B cell (primary cell): ENCODE measurements around the gene STPG1. TPM values are rescaled to one million over a fixed set of nuclear protein-coding genes. Genes with fewer than 3 reads are reported as not detected.
A peak's percentile ranks its signal among the peaks of the same experiment; 100 is the strongest.

Experiments
- ATAC-seq: fragments of 200-7000 bp; cut with Tn5 transposase; one replicate; pipeline ENCODE4 v1.10.0; 2021; ENCODE audit warnings: low read depth, mild to moderate bottlenecking, moderate number of reproducible peaks, moderate library complexity
- CTCF ChIA-PET: fragments of 350-600 bp; sonication (Branson Sonifier 250); formaldehyde crosslinking; loops from one replicate; lab custom pipeline; 2021; ENCODE audit warnings: antibody characterized with exemption, inconsistent platforms; lab: Charles Lee
- POLR2A ChIA-PET: fragments of 350-600 bp; sonication (Branson Sonifier 250); formaldehyde crosslinking; loops from one replicate; lab custom pipeline; 2021; ENCODE audit warnings: antibody characterized with exemption; lab: Charles Lee
- DNase-seq: peaks from one replicate; pipeline ENCODE4 v3.0.0; 2013
- H2AFZ ChIP-seq: 2 replicates; pipeline ENCODE4 v1.6.1; 2012; ENCODE audit warnings: mild to moderate bottlenecking, low read depth, low read length; ENCODE audit not compliant: insufficient read depth, poor library complexity, severe bottlenecking
- H3K27ac ChIP-seq, 2 donors: 1 replicate in 1 of 2; 2 replicates in 1 of 2; pipeline ENCODE4 v1.5.1; 2012 to 2013; ENCODE audit warnings: low read length in 2 of 2, mild to moderate bottlenecking in 2 of 2, moderate library complexity in 1 of 2
- H3K27me3 ChIP-seq, 4 experiments: fragments of 200-600 bp in 1 of 4; sonication (generic) in 1 of 4; replicated peaks in 1 of 4; 1 replicate in 2 of 4; 2 replicates in 2 of 4; pipeline versions ENCODE4 v1.6.1 to v1.7.0; 2013 to 2016; ENCODE audit warnings: low read length in 3 of 4, mild to moderate bottlenecking in 2 of 4, mixed read lengths in 1 of 4, moderate library complexity in 1 of 4; ENCODE audit not compliant: insufficient read depth in 4 of 4, control insufficient read depth in 3 of 4; ENCODE audit errors: control extremely low read depth in 1 of 4
- H3K36me3 ChIP-seq, 2 experiments: replicated peaks in 1 of 2; 1 replicate in 1 of 2; 2 replicates in 1 of 2; pipeline versions ENCODE4 v1.6.1 to v1.7.1; 2013; ENCODE audit warnings: low read length in 1 of 2; ENCODE audit not compliant: insufficient read depth in 2 of 2, control insufficient read depth in 1 of 2; ENCODE audit errors: control extremely low read depth in 1 of 2, extremely low read depth in 1 of 2
- H3K4me1 ChIP-seq, 2 donors: fragments of 200-600 bp in 1 of 2; sonication (generic) in 1 of 2; 1 replicate in 1 of 2; 2 replicates in 1 of 2; pipeline versions ENCODE4 v1.5.1 to v1.6.1; 2013 to 2017; ENCODE audit warnings: low read length in 2 of 2; ENCODE audit not compliant: control insufficient read depth in 2 of 2, insufficient read depth in 2 of 2
- H3K4me2 ChIP-seq: replicated peaks from 2 replicates; pipeline ENCODE3; 2012; ENCODE audit warnings: mild to moderate bottlenecking, low read depth, low read length; ENCODE audit not compliant: poor library complexity, severe bottlenecking
- H3K4me3 ChIP-seq, 5 experiments: fragments of 200-600 bp in 1 of 5; sonication (generic) in 1 of 5; 1 replicate in 3 of 5; 2 replicates in 2 of 5; pipeline versions ENCODE4 v1.5.1 to v1.7.0; 2011 to 2016; ENCODE audit warnings: low read length in 4 of 5, mild to moderate bottlenecking in 4 of 5, low read depth in 2 of 5, control low read depth in 1 of 5, moderate library complexity in 1 of 5; ENCODE audit not compliant: insufficient read depth in 1 of 5; ENCODE audit errors: control extremely low read depth in 1 of 5, extremely low read depth in 1 of 5
- H3K79me2 ChIP-seq: fragments of 200-600 bp; sonication (generic); one replicate; pipeline ENCODE4 v1.6.0; 2016; ENCODE audit warnings: low read length; ENCODE audit not compliant: control insufficient read depth, insufficient read depth
- H3K9ac ChIP-seq: fragments of 200-600 bp; sonication (generic); 2 replicates; pipeline ENCODE4 v1.6.1; 2017; ENCODE audit warnings: mild to moderate bottlenecking, low read length, moderate library complexity
- H3K9me3 ChIP-seq, 3 donors: one replicate each; pipeline versions ENCODE4 v1.6.1 to v1.7.1; 2013; ENCODE audit warnings: low read length in 2 of 3; ENCODE audit not compliant: control insufficient read depth in 2 of 3, insufficient read depth in 1 of 3; ENCODE audit errors: control extremely low read depth in 1 of 3
- H4K20me1 ChIP-seq: 2 replicates; pipeline ENCODE4 v1.6.0; 2012; ENCODE audit warnings: mild to moderate bottlenecking, low read length; ENCODE audit not compliant: insufficient read depth, control insufficient read depth, poor library complexity, severe bottlenecking
- H3K27ac Mint-ChIP-seq: one replicate; pipeline ENCODE4 v1.8.0; 2021; ENCODE audit warnings: mixed read lengths
- H3K27me3 Mint-ChIP-seq: one replicate; pipeline ENCODE4 v1.8.0; 2021; ENCODE audit warnings: mixed read lengths
- H3K4me1 Mint-ChIP-seq: one replicate; pipeline ENCODE4 v1.8.0; 2021; ENCODE audit warnings: mixed read lengths
- H3K4me3 Mint-ChIP-seq: one replicate; pipeline ENCODE4 v1.8.0; 2021; ENCODE audit warnings: mixed read lengths
- H3K9me3 Mint-ChIP-seq: one replicate; pipeline ENCODE4 v1.8.0; 2022; ENCODE audit warnings: mixed read lengths; ENCODE audit not compliant: insufficient read depth
- CTCF ChIP-seq: fragments of 200-600 bp; IDR thresholded peaks from one replicate; pipeline ENCODE4 v1.8.0; 2022; ENCODE audit warnings: antibody characterized with exemption, mild to moderate bottlenecking
- EZH2 ChIP-seq: IDR thresholded peaks from 2 replicates; pipeline ENCODE4 v1.6.1; 2012; ENCODE audit warnings: borderline replicate concordance, low read depth, mild to moderate bottlenecking, moderate library complexity, low read length; ENCODE audit not compliant: insufficient read depth, poor library complexity, severe bottlenecking
- WGBS: methylation state at CpG from one replicate; pipeline ENCODE4 v1.1.5; 2013; ENCODE audit warnings: missing lambda C conversion rate; ENCODE audit not compliant: insufficient coverage; 5-methylcytosine and 5-hydroxymethylcytosine counted together
- intact Hi-C: fragments of 100-400 bp; cut with micrococcal nuclease; formaldehyde crosslinking; loops from one replicate; pipeline ENCODE4 v1.10.0; 2022
- polyA plus RNA-seq: library from polyadenylated mRNA; depleted of rRNA; stranded (reverse); fragments of >200 nt; gene quantifications from 2 replicates; pipeline ENCODE4 v1.2.3, GENCODE V29; 2012
- total RNA-seq, 2 donors: library from RNA; stranded (reverse); fragments of 120-200 nt in 1 of 2; gene quantifications; 1 replicate in 1 of 2; 2 replicates in 1 of 2; pipeline versions ENCODE4 v1.2.3 to v1.2.4, GENCODE V29; 2013 to 2022

Gene STPG1
- total and polyA plus RNA-seq, 2 donors (not counting 1 experiment from before 2014, with no cell fraction given) = 4.6 to 6.1 TPM

- peaks cover 31% of the 10 kb centered on the region for H3K4me1 Mint-ChIP-seq
- no peaks in the 10 kb centered on the region for H3K9me3 Mint-ChIP-seq
- intact Hi-C loops = loop anchor here (1.0 to 2.0 kb wide), 6 partner anchors 23 to 321 kb away; partner anchors contain the start of gene NIPAL3
- Histone ChIP-seq H3K4me1 (peaks cover 26 to 33% of the 10 kb centered on the region in 2 donors), H2AFZ (peak overlapping the region; percentile 56), H3K27ac (peak overlapping the region; percentile 81 to 92), H3K9me3 (no peaks in the 10 kb centered on the region), H3K79me2 (no peaks in the 10 kb centered on the region), H3K4me3 (peak overlapping the region in 2 of 5 experiments; percentile 5 to 37), H3K9ac (peak overlapping the region; percentile 48), H4K20me1 (no peaks in the 10 kb centered on the region), H3K36me3 (no peaks in the 10 kb centered on the region), H3K27me3 (no peaks in the 10 kb centered on the region), H3K4me2 (peak overlapping the region; percentile 56)
- WGBS = 54% methylated on average over 7 of the region's 11 CpGs
- no peaks in the 10 kb centered on the region for H3K27me3 Mint-ChIP-seq
- peak; percentile 75 for ATAC-seq
- TF ChIP-seq EZH2 = no peak
- peak; percentile 74 for TF ChIP-seq CTCF
- CTCF ChIA-PET = interaction anchor here (0.6 to 10.7 kb wide), 60 partner anchors 8 to 621 kb away, joined by 3 to 616 read pairs (median 5); partner anchors contain the start of genes IFNLR1, NIPAL3, RCAN3 and STPG1
- peak; percentile 80 for DNase-seq
- POLR2A ChIA-PET = interaction anchor here (1.1 to 2.9 kb wide), 7 partner anchors 21 to 242 kb away, joined by 3 to 17 read pairs (median 7); partner anchors contain the start of gene RCAN3
- H3K4me3 Mint-ChIP-seq = peak overlapping the region; percentile 81
- peak overlapping the region; percentile 92 for H3K27ac Mint-ChIP-seq
Measured at GRCh38 chr1:24391882-24392603, 21.5 kb downstream of the STPG1 start.
